Mesenchymal stem cell (in vitro differentiated cells and primary cell): ENCODE results near the gene SLC35F3.

ENCODE experiments used
- DNase-seq: peaks from one replicate; pipeline ENCODE4 v3.0.0-alpha.2; 2013
- H2AFZ ChIP-seq: one replicate; pipeline ENCODE4 v1.6.1; 2013; ENCODE audit warnings: low read depth, mild to moderate bottlenecking, control low read depth, inconsistent platforms, low read length, moderate library complexity
- H2AK5ac ChIP-seq: 2 replicates; pipeline ENCODE4 v1.6.1; 2013; ENCODE audit warnings: low read length, moderate library complexity, mild to moderate bottlenecking, inconsistent platforms; ENCODE audit not compliant: severe bottlenecking
- H2BK120ac ChIP-seq: one replicate; pipeline ENCODE4 v1.6.1; 2013; ENCODE audit warnings: low read depth, mild to moderate bottlenecking, inconsistent platforms, low read length, moderate library complexity
- H2BK12ac ChIP-seq, 2 experiments: one replicate each; pipeline ENCODE4 v1.6.1; 2013; ENCODE audit warnings: inconsistent platforms in 2 of 2, low read length in 2 of 2, mild to moderate bottlenecking in 2 of 2, moderate library complexity in 2 of 2, control low read depth in 1 of 2
- H2BK15ac ChIP-seq: one replicate; pipeline ENCODE4 v1.6.1; 2013; ENCODE audit warnings: mild to moderate bottlenecking, low read depth, inconsistent platforms; ENCODE audit not compliant: poor library complexity, severe bottlenecking
- H2BK5ac ChIP-seq: 2 replicates; pipeline ENCODE4 v1.6.1; 2013; ENCODE audit warnings: low read depth, mild to moderate bottlenecking, low read length, control low read depth, inconsistent platforms; ENCODE audit not compliant: poor library complexity, severe bottlenecking
- H3K14ac ChIP-seq, 2 experiments: one replicate each; pipeline ENCODE4 v1.6.1; 2013; ENCODE audit warnings: inconsistent platforms in 2 of 2, low read length in 2 of 2, control low read depth in 1 of 2, mild to moderate bottlenecking in 1 of 2, moderate library complexity in 1 of 2
- H3K18ac ChIP-seq, 2 experiments: one replicate each; pipeline ENCODE4 v1.6.1; 2013; ENCODE audit warnings: inconsistent platforms in 2 of 2, low read length in 2 of 2, control low read depth in 1 of 2, low read depth in 1 of 2, mild to moderate bottlenecking in 1 of 2
- H3K23ac ChIP-seq, 2 experiments: one replicate each; pipeline ENCODE4 v1.6.1; 2013; ENCODE audit warnings: inconsistent platforms in 2 of 2, low read length in 2 of 2, mild to moderate bottlenecking in 2 of 2, moderate library complexity in 2 of 2, control low read depth in 1 of 2
- H3K27ac ChIP-seq: 2 replicates; pipeline ENCODE4 v1.5.1; 2013; ENCODE audit warnings: mild to moderate bottlenecking, moderate library complexity, low read length, control low read depth, inconsistent platforms; ENCODE audit not compliant: poor library complexity, severe bottlenecking
- H3K27me3 ChIP-seq, 2 experiments: 2 replicates each; pipeline versions ENCODE4 v1.6.1 to v1.7.0; 2013; ENCODE audit warnings: low read length in 2 of 2, mild to moderate bottlenecking in 2 of 2, moderate library complexity in 2 of 2, control low read depth in 1 of 2, inconsistent platforms in 1 of 2; ENCODE audit not compliant: control insufficient read depth in 1 of 2, insufficient read depth in 1 of 2
- H3K36me3 ChIP-seq, 2 experiments: 2 replicates each; pipeline versions ENCODE4 v1.6.1 to v1.7.0; 2013; ENCODE audit warnings: low read length in 2 of 2, control low read depth in 1 of 2, inconsistent platforms in 1 of 2, low read depth in 1 of 2, mild to moderate bottlenecking in 1 of 2; ENCODE audit not compliant: insufficient read depth in 2 of 2, control insufficient read depth in 1 of 2
- H3K4ac ChIP-seq, 2 experiments: one replicate each; pipeline ENCODE4 v1.6.1; 2013; ENCODE audit warnings: inconsistent platforms in 2 of 2, low read length in 2 of 2, mild to moderate bottlenecking in 2 of 2, moderate library complexity in 2 of 2, control low read depth in 1 of 2, low read depth in 1 of 2
- H3K4me1 ChIP-seq: 2 replicates; pipeline ENCODE4 v1.6.1; 2013; ENCODE audit warnings: low read depth, low read length, control low read depth; ENCODE audit not compliant: control insufficient read depth, insufficient read depth
- H3K4me2 ChIP-seq: 2 replicates; pipeline ENCODE4 v1.6.1; 2013; ENCODE audit warnings: low read length, mild to moderate bottlenecking, inconsistent platforms; ENCODE audit not compliant: poor library complexity, severe bottlenecking
- H3K4me3 ChIP-seq, 2 experiments: 2 replicates each; pipeline versions ENCODE4 v1.5.1 to v1.7.0; 2013; ENCODE audit warnings: low read length in 2 of 2, mild to moderate bottlenecking in 2 of 2, control low read depth in 1 of 2, low read depth in 1 of 2; ENCODE audit not compliant: insufficient read depth in 1 of 2
- H3K79me1 ChIP-seq: replicated peaks from 2 replicates; pipeline ENCODE4 v1.6.1; 2013; ENCODE audit warnings: mild to moderate bottlenecking, control low read depth, low read length, inconsistent platforms; ENCODE audit not compliant: poor library complexity, severe bottlenecking
- H3K9ac ChIP-seq: 2 replicates; pipeline ENCODE4 v1.7.0; 2013; ENCODE audit warnings: mild to moderate bottlenecking, low read length, moderate library complexity
- H3K9me3 ChIP-seq: 2 replicates; pipeline ENCODE4 v1.7.0; 2013; ENCODE audit warnings: mild to moderate bottlenecking, low read length; ENCODE audit not compliant: control insufficient read depth
- H4K8ac ChIP-seq: one replicate; pipeline ENCODE4 v1.6.1; 2013; ENCODE audit warnings: inconsistent platforms, mild to moderate bottlenecking, low read length, moderate library complexity
- H4K91ac ChIP-seq: one replicate; pipeline ENCODE4 v1.6.1; 2013; ENCODE audit warnings: mild to moderate bottlenecking, low read length, inconsistent platforms
- WGBS: methylation state at CpG from one replicate; pipeline ENCODE4 v1.1.7; 2013; ENCODE audit warnings: mixed read lengths; 5-methylcytosine and 5-hydroxymethylcytosine counted together

The SLC35F3 gene

GRCh38 chr1:234250747-234251146 lies 346.3 kb downstream of the SLC35F3 start:
- Histone ChIP-seq H2BK12ac (no peak overlapping the region), H3K79me1 (no peaks in the 10 kb centered on the region), H2BK5ac (no peak overlapping the region), H2BK120ac (no peak overlapping the region), H3K36me3 (no peaks in the 10 kb centered on the region), H2BK15ac (no peak overlapping the region), H2AFZ (no peak overlapping the region), H3K4me1 (no peaks in the 10 kb centered on the region), H3K9ac (no peak overlapping the region), H3K14ac (no peak overlapping the region), H4K8ac (no peak overlapping the region), H3K27ac (no peak overlapping the region), H3K27me3 (no peaks in the 10 kb centered on the region), H2AK5ac (no peak overlapping the region), H3K18ac (no peak overlapping the region), H3K4me2 (no peak overlapping the region), H4K91ac (no peak overlapping the region), H3K9me3 (peaks cover 11% of the 10 kb centered on the region), H3K4me3 (no peak overlapping the region), H3K4ac (no peak overlapping the region), H3K23ac (no peak overlapping the region)
- WGBS: 62% methylated on average over 1 of the region's 1 CpG
- DNase-seq: no peak

GRCh38 chr1:234253732-234254131 lies 349.3 kb downstream of the SLC35F3 start:
- no peak overlapping the region for H3K18ac ChIP-seq
- H3K23ac ChIP-seq: no peak overlapping the region
- H3K4me1 ChIP-seq: no peaks in the 10 kb centered on the region
- no peak overlapping the region for H3K4ac ChIP-seq
- H3K9ac ChIP-seq: no peak overlapping the region
- no peaks in the 10 kb centered on the region for H3K36me3 ChIP-seq
- peaks cover 7% of the 10 kb centered on the region for H3K9me3 ChIP-seq
- no peak overlapping the region for H3K27ac ChIP-seq
- H4K8ac ChIP-seq: no peak overlapping the region
- no peaks in the 10 kb centered on the region for H3K79me1 ChIP-seq
- no peak overlapping the region for H2AFZ ChIP-seq
- WGBS: no CpG with 5 or more reads among the region's 1 CpG
- H4K91ac ChIP-seq: no peak overlapping the region
- no peak overlapping the region for H2BK5ac ChIP-seq
- no peak overlapping the region for H3K14ac ChIP-seq
- H3K4me3 ChIP-seq: no peak overlapping the region
- no peak overlapping the region for H2BK120ac ChIP-seq
- no peak overlapping the region for H3K4me2 ChIP-seq
- no peak for DNase-seq
- H2BK12ac ChIP-seq: no peak overlapping the region
- H2BK15ac ChIP-seq: no peak overlapping the region
- no peak overlapping the region for H2AK5ac ChIP-seq
- no peaks in the 10 kb centered on the region for H3K27me3 ChIP-seq

GRCh38 chr1:234256359-234256758 lies 351.9 kb downstream of the SLC35F3 start:
- Histone ChIP-seq H2BK120ac (no peak overlapping the region), H3K18ac (no peak overlapping the region), H3K4me3 (no peak overlapping the region), H3K27me3 (no peaks in the 10 kb centered on the region), H2AFZ (no peak overlapping the region), H3K23ac (no peak overlapping the region), H3K36me3 (no peaks in the 10 kb centered on the region), H3K4me2 (no peak overlapping the region), H3K4me1 (no peaks in the 10 kb centered on the region), H4K91ac (no peak overlapping the region), H3K27ac (no peak overlapping the region), H2BK12ac (no peak overlapping the region), H4K8ac (no peak overlapping the region), H3K9me3 (no peaks in the 10 kb centered on the region), H2AK5ac (no peak overlapping the region), H2BK5ac (no peak overlapping the region), H3K9ac (no peak overlapping the region), H2BK15ac (no peak overlapping the region), H3K4ac (no peak overlapping the region), H3K14ac (no peak overlapping the region), H3K79me1 (no peaks in the 10 kb centered on the region)
- WGBS: 45% methylated on average over 2 of the region's 2 CpGs
- no peak for DNase-seq

- DNase-seq: no peak
- H3K14ac ChIP-seq: no peak overlapping the region
- no peak overlapping the region for H2BK120ac ChIP-seq
- peaks cover 0 to 3% of the 10 kb centered on the region in 2 experiments for H3K27me3 ChIP-seq
- H3K23ac ChIP-seq: no peak overlapping the region
- no peaks in the 10 kb centered on the region for H3K9me3 ChIP-seq
- no peak overlapping the region for H4K8ac ChIP-seq
- H2BK12ac ChIP-seq: no peak overlapping the region
- no peak overlapping the region for H3K4ac ChIP-seq
- no peak overlapping the region for H2AFZ ChIP-seq
- H2AK5ac ChIP-seq: no peak overlapping the region
- no peak overlapping the region for H3K27ac ChIP-seq
- H3K36me3 ChIP-seq: no peaks in the 10 kb centered on the region
- no peak overlapping the region for H2BK5ac ChIP-seq
- H3K4me2 ChIP-seq: no peak overlapping the region
- no peaks in the 10 kb centered on the region for H3K79me1 ChIP-seq
- H3K9ac ChIP-seq: no peak overlapping the region
- H3K4me3 ChIP-seq: no peak overlapping the region
- H3K18ac ChIP-seq: no peak overlapping the region
- no peak overlapping the region for H4K91ac ChIP-seq
- 74% methylated on average over 2 of the region's 3 CpGs for WGBS
- H2BK15ac ChIP-seq: no peak overlapping the region
- no peaks in the 10 kb centered on the region for H3K4me1 ChIP-seq
Measured at GRCh38 chr1:234258071-234258470, 353.6 kb downstream of the SLC35F3 start.
